ENCODE data around the gene PLEKHD1. TPM values are rescaled to one million over a fixed set of nuclear protein-coding genes. Genes with fewer than 3 reads are reported as not detected.

The PLEKHD1 gene
- total and polyA plus RNA-seq, 9 donors = under 0.01 to 0.15 (median 0.08) TPM; not detected in 3

DNA sequence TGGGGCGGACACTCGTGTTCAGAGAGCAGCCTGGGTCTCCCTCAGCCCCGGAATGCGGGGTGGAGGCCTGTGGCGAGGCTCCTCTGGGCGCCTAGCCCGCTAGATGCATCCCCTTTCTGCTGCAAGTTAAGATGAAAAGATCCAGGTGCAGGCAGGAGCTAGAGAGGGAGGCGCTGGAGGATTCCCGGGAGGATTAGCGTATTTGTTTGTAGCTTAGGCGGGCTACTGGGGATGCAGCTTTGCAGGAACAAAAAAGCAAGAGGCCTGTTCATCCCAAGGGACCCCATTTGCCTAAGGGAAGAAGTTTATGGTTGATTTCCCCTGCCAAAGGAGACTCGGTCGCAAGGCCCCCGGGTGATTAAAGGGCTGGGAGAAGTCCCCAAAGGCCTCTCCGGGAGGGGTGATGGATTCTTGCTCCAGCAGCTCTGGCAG is 89.3 kb downstream of the PLEKHD1 start:
- H3K27me3 ChIP-seq = peaks cover 3% of the 10 kb centered on the region
- intact Hi-C loops (cut with DNase I) = loop anchor here in 2 of 4 donors (5.0 to 10.0 kb wide), 2 partner anchors 329 to 332 kb away; no protein-coding TSS in a partner anchor

DNA sequence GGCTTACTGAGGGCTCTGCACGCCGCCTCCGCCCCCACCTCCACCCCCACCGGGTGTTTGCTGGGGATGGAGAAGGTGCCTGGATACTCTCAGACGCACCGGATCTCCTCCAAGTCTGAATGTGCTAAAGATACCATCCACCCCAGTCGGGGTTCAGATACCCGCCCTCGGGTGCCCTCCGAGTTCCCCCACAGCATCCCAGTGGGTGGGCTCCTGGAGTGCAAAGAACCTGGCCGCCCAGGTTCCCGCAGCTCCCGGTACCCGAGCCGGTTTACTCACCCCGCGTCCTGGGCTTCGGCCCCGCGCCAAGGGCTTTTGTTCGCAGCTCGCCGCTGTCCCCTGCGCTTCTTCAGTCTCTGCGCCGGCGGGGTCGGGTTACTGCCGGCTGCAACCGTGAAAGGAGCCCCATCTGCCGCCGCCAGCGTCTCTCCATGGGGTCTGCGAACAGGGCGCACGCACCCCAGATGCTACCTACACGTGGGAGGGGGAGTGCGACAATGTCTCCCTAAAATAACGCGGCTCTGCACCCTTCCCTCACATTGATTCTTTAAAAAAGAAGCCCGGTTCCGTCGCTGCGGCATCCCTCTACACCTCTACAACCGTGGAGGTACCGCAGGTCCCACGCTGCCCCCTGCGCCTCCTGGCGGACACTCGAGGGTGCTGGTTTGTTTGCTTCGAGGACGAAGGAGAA is 89.9 kb downstream of the PLEKHD1 start, which contains the start of gene CCDC177:
CCDC177 (minus strand) TSS at position 609 of the 691 bp plus-strand sequence. CDS start 1,249 bp downstream, outside the sequence.
- intact Hi-C loops (cut with DNase I) = loop anchor here in 2 of 4 donors (5.0 to 10.0 kb wide), 2 partner anchors 330 to 332 kb away; no protein-coding TSS in a partner anchor
- Histone ChIP-seq H3K27ac (no peak within 1 kb of the TSS), H3K4me3 (no peak within 1 kb of the TSS), H3K36me3 (no peaks in the 10 kb centered on the region), H3K4me1 (ENCODE audit: insufficient read depth) (peaks cover 14% of the 10 kb centered on the region), H3K27me3 (peaks cover 3% of the 10 kb centered on the region), H3K9me3 (no peaks in the 10 kb centered on the region)
- 1% methylated on average over 52 of the region's 52 CpGs for WGBS, 3 donors
- peak; percentile 29 to 70 (median 53) for DNase-seq
- TF ChIP-seq, protein P1, sequence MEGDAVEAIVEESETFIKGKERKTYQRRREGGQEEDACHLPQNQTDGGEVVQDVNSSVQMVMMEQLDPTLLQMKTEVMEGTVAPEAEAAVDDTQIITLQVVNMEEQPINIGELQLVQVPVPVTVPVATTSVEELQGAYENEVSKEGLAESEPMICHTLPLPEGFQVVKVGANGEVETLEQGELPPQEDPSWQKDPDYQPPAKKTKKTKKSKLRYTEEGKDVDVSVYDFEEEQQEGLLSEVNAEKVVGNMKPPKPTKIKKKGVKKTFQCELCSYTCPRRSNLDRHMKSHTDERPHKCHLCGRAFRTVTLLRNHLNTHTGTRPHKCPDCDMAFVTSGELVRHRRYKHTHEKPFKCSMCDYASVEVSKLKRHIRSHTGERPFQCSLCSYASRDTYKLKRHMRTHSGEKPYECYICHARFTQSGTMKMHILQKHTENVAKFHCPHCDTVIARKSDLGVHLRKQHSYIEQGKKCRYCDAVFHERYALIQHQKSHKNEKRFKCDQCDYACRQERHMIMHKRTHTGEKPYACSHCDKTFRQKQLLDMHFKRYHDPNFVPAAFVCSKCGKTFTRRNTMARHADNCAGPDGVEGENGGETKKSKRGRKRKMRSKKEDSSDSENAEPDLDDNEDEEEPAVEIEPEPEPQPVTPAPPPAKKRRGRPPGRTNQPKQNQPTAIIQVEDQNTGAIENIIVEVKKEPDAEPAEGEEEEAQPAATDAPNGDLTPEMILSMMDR (IDR thresholded peaks at IDR 0.05) = peak; percentile 42 to 63 (median 59)
- TF ChIP-seq POLR2A (IDR thresholded peaks at IDR 0.05) = no peak

More for the DNA sequence above, 89.3 kb downstream of the PLEKHD1 start:
- no peak overlapping the region for H3K4me3 ChIP-seq
- H3K9me3 ChIP-seq = no peaks in the 10 kb centered on the region
- no peak overlapping the region for H3K27ac ChIP-seq
- 3 to 6% (median 3%) methylated on average over 15 of the region's 15 CpGs for WGBS, 3 donors
- DNase-seq = peak in 2 of 5 donors; percentile 39 to 51
- no peaks in the 10 kb centered on the region for H3K36me3 ChIP-seq
- TF ChIP-seq POLR2A (IDR thresholded peaks at IDR 0.05) = no peak
- TF ChIP-seq, protein P1 (IDR thresholded peaks at IDR 0.05) = no peak
- TF ChIP-seq EP300 (IDR thresholded peaks at IDR 0.05) = no peak
- H3K4me1 ChIP-seq (ENCODE audit: insufficient read depth) = peaks cover 14% of the 10 kb centered on the region

DNA sequence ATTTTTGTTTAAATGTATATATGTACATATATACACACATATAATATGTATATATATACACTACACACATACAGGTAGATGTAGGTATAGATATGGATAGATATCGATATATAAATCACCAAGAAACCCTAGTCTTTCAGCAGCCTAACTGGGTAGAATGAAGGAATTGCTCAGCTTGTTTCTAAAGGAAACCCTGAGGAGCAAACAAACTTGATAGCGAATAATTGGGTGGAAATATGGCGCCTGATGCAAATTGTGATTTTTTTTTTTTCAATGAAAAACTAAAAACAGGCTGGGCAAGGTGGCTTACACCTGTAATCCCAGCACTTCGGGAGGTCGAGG is 90.4 kb downstream of the PLEKHD1 start:
- H3K36me3 ChIP-seq = no peaks in the 10 kb centered on the region
- TF ChIP-seq, protein P1 (IDR thresholded peaks at IDR 0.05) = no peak
- TF ChIP-seq EP300 (IDR thresholded peaks at IDR 0.05) = no peak
- TF ChIP-seq POLR2A (IDR thresholded peaks at IDR 0.05) = no peak
- peaks cover 14% of the 10 kb centered on the region for H3K4me1 ChIP-seq (ENCODE audit: insufficient read depth)
- H3K27ac ChIP-seq = no peak overlapping the region
- no peaks in the 10 kb centered on the region for H3K9me3 ChIP-seq
- intact Hi-C loops (cut with DNase I) = loop anchor here in 2 of 4 donors (5.0 to 10.0 kb wide), 2 partner anchors 330 to 333 kb away; no protein-coding TSS in a partner anchor
- H3K27me3 ChIP-seq = peaks cover 3% of the 10 kb centered on the region
- DNase-seq = no peak
- 44 to 51% (median 48%) methylated on average over 5 of the region's 5 CpGs for WGBS, 3 donors
- no peak overlapping the region for H3K4me3 ChIP-seq

DNA sequence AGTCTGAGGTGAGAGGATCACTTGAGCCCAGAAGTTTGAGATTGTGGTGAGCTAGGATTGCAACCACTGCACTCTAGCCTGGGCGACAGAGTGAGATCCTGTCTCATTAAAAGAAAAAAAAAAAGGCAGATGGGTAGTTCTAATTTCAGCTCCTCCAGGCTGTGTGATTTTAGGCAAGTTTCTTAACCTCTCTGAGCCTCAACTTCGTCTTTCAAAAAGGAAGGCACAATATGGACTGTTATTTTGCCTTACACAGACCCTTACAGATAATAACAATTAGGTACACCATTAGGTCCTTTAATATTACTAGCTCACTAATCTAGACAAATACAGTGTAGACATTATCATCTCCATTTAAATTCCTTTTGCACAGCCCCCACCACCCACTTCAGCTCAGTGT is 94.9 kb downstream of the PLEKHD1 start:
- Histone ChIP-seq H3K27ac (no peak overlapping the region), H3K4me1 (ENCODE audit: insufficient read depth) (peaks cover 2% of the 10 kb centered on the region), H3K9me3 (no peaks in the 10 kb centered on the region), H3K27me3 (peaks cover 3% of the 10 kb centered on the region), H3K4me3 (no peak overlapping the region), H3K36me3 (no peaks in the 10 kb centered on the region)
- TF ChIP-seq POLR2A (IDR thresholded peaks at IDR 0.05) (no peak), EP300 (IDR thresholded peaks at IDR 0.05) (no peak)
- TF ChIP-seq, protein P1 (IDR thresholded peaks at IDR 0.05) = no peak
- no peak for DNase-seq
- intact Hi-C loops (cut with DNase I) = loop anchor here in 1 of 4 donors (10.0 kb wide), 1 partner anchor 335 kb away; no protein-coding TSS in a partner anchor
- 80 to 86% (median 86%) methylated on average over 2 of the region's 2 CpGs for WGBS, 3 donors

Measured in ovary (tissue), 9 donors.